HG03196 (cell line): Measurements from ENCODE around the gene ZP3.
A peak's percentile ranks its signal among the peaks of the same experiment; 100 is the strongest.
"Not testable (repeated sequence)": the region's sequence is repeated elsewhere in the genome, so short reads cannot be mapped to it uniquely, and the experiment has no call there.

ENCODE experiments used
- ATAC-seq: cut with Tn5 transposase; IDR thresholded peaks from one replicate; pipeline ENCODE4 v1.9.1; 2021; ENCODE audit not compliant: unreplicated experiment

Gene ZP3

GRCh38 chr7:76482660-76483059 lies 57.9 kb downstream of the ZP3 start:
- ATAC-seq = not testable (repeated sequence)

DNA sequence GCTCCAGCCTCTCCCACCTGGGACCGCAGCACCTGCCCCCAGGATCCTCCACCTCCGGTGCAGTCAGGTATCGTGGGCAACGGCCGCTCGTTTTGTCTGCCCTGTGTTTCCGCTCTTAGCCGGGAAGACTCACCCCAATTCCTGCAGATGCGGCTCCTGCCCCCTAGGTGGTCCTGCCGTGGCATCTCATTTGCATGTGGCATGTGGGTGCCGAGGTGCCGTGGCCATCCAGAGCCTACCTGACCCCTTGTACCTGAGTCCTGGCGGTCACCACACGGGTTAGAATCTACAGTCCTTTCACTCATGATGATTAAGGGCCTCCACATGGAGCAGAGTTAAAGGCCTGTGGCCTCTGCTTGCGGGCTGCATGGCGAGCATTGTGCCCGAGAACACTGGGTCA lies 58.3 kb downstream of the ZP3 start:
- not testable (repeated sequence) for ATAC-seq

- ATAC-seq = not testable (repeated sequence)
Observed at GRCh38 chr7:76484456-76484855, 59.7 kb downstream of the ZP3 start.

GRCh38 chr7:76485822-76486610 lies 61.3 kb downstream of the ZP3 start:
- peak; percentile 20 for ATAC-seq

DNA sequence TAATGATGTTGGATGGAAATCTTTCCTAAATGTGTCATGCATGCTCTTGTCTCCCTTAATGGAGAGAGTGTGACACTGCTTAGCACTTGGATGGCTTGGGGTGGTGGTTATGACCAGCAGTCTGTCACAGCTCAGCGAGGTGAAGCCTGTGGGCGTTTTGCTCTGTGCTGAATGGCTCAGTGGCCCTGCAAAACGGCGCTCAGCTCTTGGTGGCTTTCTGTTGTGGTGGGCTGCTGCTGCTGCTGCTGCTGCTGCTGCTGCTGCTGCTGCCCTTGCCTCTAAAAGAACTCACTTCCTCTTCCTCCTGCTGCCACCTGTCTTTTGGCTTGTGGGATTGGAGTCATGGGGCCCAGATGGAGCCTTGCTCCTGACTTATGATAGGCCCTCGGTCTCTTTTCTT lies 61.9 kb downstream of the ZP3 start:
- peak; percentile 98 for ATAC-seq

DNA sequence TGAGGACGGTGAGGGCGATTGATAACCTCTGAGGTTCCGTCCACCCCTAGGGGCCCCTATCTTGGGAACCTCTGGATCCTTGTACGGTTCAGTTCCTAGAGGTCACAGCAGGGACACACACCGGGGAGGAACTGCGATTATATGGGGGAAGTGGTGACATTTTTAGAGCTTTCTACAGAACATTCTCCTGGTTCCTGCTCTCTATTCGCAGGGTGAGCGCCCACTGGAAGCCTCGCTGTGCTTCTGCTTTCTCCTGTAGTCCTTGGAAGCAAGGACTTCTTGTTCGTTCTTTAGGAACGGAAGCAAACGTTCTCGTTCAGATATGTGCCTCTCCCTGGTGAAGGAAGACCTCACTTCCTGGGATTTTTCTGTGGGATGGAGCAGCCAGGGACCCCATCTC lies 63.2 kb downstream of the ZP3 start:
- ATAC-seq = not testable (repeated sequence)
